NCI-H748 treated with DMSO at 0.1 percent for 48 hours (cell line): ENCODE data around the gene HOXB7.

Experiments
- DNase-seq: peaks from one replicate; lab custom pipeline; 2025; lab: John Stamatoyannopoulos, UW

Gene HOXB7

GRCh38 chr17:48594538-48595277, 16.1 kb downstream of the HOXB7 start:
- no peak for DNase-seq

- DNase-seq: peak; percentile 79
These were observed 16.8 kb downstream of the HOXB7 start for GRCh38 chr17:48593840-48594537.

GRCh38 chr17:48593126-48593829, 17.5 kb downstream of the HOXB7 start, which contains the start of gene HOXB5:
Gene HOXB5, minus strand, starts transcription at chr17:48593779. Its CDS starts 97 bp downstream, at chr17:48593682.
- DNase-seq: peak; percentile 51

DNA sequence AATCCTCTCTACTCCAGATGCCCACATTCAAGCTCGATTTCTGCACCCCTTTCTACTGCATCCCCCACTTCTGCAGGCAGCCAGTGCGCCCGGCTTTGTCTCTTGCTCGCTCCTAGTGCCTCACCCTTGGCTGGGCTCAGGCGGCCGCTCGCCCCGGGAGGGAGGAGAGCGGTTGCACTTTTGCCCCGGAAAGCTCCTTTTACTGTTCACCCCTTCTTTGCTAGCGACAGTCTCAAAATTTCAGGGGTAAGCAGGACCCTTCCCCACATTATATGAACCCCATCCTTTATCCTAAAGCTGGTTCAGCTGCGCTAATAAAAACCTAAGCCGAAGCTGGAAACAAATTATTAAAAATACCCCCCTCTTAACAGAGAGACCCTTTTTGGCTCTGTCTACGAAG, 18.2 kb downstream of the HOXB7 start:
- DNase-seq: no peak

DNA sequence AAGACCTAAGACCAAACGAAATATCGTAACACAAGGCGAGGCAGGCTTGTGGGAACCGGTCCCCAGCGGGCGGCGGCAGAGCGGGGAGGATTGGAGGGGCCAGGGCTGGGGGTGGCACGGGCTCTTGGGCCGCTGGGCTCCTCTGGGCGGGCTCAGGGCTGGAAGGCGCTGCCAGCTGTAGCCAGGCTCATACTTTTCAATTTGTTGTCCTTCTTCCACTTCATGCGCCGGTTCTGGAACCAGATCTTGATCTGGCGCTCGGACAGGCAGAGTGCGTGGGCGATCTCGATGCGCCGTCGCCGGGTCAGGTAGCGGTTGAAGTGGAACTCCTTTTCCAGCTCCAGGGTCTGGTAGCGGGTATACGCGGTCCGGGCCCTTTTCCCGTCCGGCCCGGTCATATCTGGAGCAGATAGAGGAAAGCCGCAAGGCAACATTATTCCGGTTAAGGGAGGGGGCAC, 18.7 kb downstream of the HOXB7 start:
- DNase-seq: no peak

GRCh38 chr17:48591255-48592056, 19.4 kb downstream of the HOXB7 start:
- no peak for DNase-seq

- no peak for DNase-seq
These were observed 20.1 kb downstream of the HOXB7 start for GRCh38 chr17:48590607-48591161.

DNA sequence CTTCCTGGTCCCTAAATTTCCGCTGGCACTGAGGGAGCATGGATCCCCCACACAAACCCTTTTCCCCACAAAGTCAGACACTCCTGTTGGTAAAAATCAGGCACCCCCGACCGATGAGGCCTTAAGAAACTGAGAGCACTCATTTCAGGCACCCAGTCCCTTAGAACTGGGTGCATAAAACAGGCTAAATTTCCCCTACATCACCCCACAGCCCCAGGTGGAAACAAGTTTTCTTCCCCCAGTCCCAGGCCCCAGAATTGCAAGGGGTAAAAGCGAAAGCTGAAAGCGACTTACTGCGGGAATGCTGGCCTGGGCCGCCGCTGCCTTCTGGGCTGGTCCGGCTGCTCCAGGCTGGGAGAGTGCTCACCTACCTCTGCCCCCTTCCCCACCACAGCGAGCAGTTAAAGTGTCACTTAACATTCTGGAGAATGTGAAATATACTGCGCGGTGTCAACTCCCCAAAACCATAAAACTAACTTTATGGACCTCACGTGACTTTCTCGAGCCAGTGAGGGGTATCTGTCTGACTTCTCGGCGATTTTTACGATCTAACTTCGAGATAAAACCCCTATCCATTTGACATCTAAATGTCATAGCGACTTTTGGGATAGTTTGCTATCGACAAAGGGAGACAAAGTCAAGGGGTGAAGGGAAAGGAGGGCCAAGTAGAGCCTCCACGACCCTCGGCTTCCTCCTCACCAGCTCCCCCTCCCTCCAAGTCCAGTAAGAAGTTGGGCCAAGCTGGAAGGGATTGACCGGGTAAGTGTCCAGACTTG, 20.8 kb downstream of the HOXB7 start, which contains the start of gene HOXB3:
Gene HOXB3 (minus strand): TSS at position 411 of the 776 bp plus-strand sequence. CDS start 37,767 bp downstream, outside the sequence.
- DNase-seq: no peak

DNA sequence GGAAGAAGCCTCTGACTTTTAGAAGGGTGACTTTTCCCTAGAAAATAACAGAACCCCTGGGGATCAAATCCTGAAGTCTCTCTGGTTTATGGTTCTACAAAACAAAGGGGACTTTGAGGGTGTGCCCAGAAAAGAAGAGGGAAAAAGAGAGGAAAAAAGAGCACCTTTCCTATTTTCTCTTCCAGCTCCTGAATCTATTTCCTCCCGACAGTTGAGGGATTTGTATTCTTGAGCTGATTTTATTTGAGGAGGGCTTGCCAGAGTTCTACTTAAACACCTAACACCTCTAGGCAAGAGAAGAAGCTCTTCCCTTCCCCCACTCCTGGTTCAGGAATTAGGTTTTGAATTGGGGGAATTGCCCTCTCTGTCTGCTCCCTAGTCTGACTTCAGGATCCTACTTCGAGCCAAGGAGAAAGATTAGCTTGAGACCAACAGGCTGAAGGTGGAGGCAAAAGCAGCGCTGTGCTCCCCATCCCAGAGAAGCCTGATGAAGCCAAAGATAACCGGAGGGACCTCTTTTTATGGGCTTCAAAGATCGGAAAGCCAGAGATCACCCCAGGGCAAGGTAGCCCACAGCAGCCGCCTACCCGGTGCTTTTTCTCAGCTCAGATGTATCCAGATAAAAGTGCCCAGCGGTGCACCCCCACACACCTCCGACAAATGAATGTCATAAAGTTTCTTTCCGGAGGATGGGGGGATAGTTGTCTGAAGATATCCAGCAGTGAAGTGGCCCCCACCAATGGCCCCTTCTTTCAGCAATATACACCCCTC, 21.6 kb downstream of the HOXB7 start:
- DNase-seq: no peak

DNA sequence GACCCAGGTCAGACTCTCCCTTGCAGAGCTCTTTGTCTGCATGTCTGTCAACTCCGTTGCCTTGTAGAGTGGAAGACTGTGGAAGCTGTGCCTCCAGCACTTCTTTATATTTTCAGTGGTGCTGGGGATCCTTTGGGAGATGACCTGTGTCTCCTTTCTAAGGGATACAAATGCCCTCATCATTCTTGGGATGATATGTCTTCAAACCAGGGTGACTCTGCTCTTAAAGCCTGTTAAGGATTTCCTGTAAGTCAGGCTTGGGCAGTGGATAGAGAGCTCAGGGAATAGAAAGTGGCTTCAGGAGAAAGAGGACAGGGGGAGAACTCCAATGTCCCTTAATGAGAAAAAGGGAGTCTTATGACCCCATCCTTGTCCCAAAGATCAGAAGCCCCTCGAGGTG, 22.3 kb downstream of the HOXB7 start:
- DNase-seq: no peak

DNA sequence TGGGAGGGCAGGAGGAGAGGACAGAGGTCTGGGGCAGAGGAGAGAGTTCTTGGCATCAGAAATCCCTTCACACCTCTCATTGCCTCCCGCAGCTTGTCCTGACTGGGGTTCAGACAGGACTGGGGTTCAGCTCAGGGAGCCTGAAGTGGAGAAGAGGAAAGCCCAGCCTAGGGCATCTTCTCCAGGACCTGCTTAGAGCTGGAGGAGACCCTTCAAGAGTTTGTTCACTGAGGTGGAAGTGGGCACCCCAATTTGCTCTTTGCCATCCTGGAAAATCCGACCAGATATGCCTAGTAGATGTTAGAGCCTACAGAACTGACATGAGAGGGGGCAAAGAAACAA, 22.8 kb downstream of the HOXB7 start:
- no peak for DNase-seq

DNA sequence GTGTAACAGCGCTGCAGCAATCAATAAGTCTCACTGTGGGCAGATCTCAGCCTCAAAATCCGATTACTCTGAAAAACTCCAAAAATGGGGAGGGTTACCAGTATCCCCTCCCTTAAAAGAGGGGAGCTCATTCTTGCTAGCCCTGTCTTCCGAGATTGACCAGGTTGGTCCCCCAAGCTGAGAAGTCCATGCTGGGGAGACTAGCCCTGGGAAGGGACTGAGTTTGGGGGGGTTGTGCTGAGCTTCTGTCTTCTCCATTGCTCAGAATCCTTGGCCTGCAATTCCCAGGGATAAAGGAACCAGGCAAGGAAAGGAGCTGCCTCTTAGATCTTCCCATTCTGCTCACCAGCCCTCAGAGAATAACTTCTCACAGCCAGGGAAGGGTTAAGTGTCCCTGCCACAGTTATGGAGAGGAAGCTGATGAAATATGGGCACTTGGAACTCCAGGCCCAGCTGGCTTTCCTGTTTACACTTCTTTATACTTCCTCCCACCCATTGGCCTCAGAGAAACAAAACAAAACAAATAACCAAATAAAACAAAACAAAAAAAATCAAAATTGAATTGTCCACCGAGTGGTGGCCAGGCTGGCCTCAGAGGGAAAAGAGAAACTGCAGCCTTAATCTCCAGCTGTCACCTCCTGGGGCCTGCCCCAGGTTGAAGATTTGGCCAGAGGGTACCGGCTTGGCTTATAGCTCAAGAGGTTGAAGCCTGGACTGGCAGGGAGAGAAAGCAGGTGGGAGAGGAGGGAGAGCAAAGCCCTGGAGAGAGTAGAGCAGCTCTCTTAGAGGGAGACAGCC, 23.3 kb downstream of the HOXB7 start:
- DNase-seq: no peak

- peak; percentile 24 for DNase-seq
These were observed 24.2 kb downstream of the HOXB7 start for GRCh38 chr17:48586355-48587258.

- no peak for DNase-seq
These were observed 26.5 kb downstream of the HOXB7 start for GRCh38 chr17:48584223-48584741.

DNA sequence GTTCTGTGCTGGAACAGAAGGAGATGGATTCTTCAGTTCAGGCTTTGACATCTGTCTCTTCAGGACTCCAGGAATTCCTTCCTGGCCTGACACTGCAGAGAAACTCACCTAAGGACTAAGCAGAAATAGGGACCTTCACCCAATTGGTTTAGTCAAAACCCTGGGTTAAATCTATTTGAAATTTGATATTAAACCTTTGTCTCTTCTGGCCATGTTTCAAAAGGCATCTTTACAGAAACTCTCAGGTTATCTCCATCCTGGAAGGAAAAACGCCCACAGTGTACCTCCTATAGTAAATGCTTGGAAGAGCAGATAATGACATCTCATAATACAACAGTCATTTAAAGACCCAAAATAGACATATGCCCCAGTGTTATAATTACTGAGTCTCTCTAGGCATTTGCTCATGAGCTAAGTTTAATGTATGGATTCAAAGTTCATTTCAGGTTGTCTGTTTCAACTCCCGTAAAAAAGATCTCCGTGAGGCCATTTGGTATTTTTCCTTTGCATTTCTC, 27.1 kb downstream of the HOXB7 start:
- no peak for DNase-seq

DNA sequence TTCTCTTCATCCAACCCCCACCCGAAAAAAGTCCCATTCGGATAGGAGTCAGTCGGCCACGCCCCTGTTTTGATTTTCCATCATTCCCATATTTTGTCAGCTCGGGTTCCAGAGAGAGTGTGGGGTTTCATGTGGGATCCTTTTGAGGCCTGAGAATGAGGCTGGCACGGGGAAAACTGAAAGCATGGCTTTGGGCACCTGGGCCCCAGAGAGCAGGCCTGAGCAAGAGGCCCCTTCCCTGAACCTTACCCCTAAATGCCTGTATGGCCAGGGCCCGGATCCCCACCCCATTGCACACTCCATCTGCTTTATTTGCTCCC, 28.1 kb downstream of the HOXB7 start:
- DNase-seq: no peak

- no peak for DNase-seq
These were observed 30.9 kb downstream of the HOXB7 start for GRCh38 chr17:48579760-48580554.
